ENCODE data around the gene JADE1.

- TF ChIP-seq EZH2 (IDR thresholded peaks at IDR 0.05; ENCODE audit: low read length), result no peak
- no peak for TF ChIP-seq CTCF (optimal IDR thresholded peaks at IDR 0.05 in 1 of 3, IDR thresholded peaks at IDR 0.05 in 1 of 3, conservative IDR thresholded peaks at IDR 0.05 in 1 of 3; ENCODE audit: extremely low read depth in 1 of 3, insufficient read depth in 2 of 3, low read length in 3 of 3)
Observed at GRCh38 chr4:128841402-128841801, 31.9 kb downstream of the JADE1 start.

All from keratinocyte (primary cell).